ENCODE data around the gene CACNB2.
A peak's percentile ranks its signal among the peaks of the same experiment; 100 is the strongest.

CACNB2 gene

DNA sequence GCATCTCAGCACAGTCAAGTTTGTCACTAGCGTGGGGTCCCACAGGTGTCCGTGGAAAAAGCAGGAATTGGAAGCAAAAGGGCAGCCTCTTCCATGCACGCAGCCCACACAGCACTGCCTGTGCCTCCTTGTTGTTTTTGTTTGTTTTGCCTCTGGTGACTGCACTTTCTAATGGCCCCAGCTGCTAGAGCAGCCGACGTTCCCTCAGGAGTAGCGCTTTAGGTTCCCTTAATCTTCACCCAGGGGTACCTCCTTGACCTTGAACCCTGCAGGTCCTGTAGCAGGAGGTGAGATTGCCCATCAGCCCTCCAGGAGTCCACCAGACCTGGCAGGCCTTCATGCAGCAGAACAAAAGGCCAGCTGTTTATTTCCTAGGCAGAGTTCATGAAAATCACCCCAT lies 210.1 kb downstream of the CACNB2 start:
- DNase-seq, result no peak

DNA sequence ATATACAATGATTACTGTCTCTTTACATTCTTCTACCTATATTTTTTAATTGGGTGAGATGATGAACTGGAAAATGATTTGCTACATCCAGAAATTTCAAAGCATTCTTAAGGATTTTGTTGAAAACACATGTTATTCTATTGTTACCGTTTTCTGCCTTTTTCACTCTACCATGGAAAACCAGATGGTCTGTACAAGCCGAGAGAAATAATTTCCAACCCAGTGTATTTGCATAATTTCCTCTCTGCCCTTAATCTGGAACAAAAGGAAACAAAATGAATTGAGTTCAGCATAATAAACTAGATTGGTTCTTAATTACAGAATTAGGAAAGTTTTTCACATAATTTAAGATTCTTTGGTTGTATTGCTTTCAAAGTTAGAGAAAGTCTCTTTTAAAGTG lies 211.2 kb downstream of the CACNB2 start:
- DNase-seq, result no peak

DNA sequence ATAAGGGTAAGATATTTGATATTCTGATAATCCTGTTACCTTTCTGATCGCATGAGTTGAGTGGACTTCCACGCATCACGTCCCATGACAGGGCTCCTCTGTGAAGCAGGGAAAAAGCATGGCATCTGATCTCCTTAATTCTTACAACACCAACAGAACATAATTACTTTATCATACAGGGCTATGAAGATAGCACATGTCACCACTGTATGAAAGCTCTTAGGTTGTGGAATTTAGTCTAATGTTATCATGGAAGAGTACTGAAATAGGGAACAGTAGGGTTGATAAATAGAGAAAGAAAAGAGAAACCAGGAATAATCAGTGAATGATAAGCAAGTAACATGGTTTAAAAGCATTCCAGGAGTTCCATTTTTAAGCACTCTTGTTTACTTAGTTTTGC lies 212.0 kb downstream of the CACNB2 start:
- DNase-seq, result no peak

DNA sequence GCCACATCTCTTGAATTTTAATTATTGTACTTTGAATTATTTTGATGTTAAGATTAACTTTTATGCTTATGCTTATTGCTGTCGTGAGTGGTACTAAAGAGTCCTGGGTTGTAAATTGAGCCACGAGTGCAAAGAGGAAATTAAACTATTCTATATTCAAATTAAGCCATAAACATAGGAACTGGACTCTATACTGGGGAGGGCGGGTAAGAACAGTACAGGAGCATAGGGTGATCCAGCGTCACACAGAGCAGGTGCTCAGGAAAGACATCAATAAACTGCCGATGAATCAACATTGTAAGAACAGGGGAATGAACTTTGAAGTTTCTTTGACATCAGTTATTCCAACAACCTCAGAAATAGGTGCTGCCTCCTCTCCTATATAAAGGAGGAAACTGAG lies 219.6 kb downstream of the CACNB2 start:
- no peak for DNase-seq

DNA sequence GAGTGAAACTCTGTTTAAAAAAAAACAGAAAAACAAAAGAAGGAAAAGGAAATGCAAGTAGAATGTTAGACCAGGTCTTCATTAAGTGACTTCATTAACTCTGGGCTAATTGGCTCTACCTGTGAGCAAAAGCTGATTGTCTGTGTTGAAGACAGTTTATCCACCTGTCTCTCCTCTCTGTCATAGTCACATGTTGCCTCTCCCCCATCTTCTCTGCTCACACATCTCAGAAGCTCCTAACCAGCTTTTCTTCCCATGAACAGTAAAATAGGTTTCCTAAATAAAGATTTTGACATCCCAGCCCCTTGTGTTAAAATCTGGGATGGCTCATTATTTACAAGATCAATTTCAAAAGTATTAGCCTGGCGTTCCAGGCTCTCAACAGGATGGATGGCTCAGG lies 222.7 kb downstream of the CACNB2 start:
- no peak for DNase-seq

DNA sequence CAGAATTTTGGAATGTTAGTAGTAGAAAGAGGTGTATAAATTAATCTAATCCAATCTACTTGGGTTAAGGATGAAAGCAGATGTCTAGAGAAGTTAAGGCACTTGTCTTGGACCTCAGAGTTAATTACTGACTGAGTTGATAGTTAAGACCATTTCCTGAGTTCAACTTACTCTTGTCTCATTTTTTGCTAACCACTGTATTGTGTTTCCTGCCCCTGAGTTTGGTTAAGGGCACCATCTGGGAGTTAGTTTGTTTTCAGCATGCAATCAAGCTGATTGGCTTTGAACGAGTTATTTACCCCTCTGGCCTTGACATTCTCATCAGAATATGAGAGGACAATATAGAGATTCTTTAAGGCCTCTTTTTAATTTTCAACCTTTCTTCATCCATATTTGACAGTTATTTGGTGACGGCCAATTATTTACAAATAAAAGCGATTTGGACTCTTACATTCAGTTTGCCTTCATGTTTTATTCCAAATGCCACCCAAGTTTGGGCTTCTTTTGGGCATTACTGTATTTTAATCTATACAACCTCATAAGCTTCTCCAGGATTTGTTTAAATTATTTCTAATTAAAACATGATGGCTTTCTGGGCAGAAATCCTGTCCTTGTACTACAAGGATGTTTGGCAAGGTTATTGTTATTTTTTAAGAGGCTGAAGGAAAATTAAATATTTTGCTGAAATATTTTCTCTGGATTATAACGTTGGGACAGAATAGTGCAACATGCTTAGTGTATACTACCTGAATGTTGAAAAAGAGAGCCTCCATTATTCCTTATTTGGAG lies 225.0 kb downstream of the CACNB2 start:
- DNase-seq, result no peak

DNA sequence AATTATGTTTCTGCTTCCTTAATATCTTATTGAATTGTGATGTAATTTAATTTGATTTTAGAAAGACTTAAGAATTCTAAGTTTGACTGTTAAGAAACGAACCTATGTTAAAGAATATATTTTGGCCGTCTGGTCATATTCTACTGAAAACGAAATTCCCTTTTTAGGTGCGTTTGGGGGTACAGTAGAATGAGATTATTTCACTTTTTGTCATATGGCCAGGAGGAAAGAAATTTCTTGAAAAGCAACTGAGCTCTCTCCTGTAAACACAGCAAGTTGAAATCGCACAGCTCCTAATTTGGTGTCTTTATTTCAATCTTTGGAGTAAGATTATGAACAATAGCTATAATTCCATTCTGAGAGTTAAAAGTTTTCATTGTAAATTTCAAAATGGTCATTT lies 227.6 kb downstream of the CACNB2 start:
- no peak for DNase-seq

DNA sequence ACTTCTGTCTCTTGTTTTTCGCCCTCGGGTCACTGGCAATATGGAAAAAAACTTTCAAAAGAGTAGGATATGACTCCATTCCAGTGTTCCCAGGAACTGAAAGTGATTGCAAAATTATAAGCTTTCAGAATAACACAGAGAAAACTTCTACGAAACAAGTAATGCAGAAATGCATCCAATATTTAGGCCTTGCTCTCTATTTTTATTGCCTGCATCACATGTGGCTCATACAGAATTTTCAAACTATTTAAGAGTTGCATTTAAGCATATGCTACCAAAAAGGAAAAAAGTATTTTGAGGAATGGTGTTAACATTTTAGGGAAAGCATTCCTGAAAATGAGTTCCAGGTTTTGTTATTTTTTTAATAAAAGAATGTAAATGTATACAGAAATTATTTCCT lies 228.0 kb downstream of the CACNB2 start:
- DNase-seq, result no peak

DNA sequence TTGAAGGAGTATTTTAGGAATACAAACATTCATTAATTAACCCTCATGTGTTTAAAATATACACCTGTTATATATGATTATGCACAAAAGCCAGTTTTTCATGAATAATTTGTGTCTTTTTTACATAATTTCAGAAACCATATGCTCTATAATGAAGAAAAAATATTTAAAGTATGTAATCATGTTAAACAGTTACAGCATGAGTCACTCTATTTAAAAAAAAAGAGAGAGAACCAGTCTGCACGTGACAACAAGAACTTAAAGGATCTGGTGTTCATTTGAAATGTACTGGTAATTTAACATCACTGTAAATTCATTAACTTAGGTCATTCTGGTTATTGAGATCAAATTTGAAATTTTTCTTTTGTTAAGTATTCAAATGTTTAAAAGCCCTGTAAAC lies 228.5 kb downstream of the CACNB2 start:
- DNase-seq, result no peak

DNA sequence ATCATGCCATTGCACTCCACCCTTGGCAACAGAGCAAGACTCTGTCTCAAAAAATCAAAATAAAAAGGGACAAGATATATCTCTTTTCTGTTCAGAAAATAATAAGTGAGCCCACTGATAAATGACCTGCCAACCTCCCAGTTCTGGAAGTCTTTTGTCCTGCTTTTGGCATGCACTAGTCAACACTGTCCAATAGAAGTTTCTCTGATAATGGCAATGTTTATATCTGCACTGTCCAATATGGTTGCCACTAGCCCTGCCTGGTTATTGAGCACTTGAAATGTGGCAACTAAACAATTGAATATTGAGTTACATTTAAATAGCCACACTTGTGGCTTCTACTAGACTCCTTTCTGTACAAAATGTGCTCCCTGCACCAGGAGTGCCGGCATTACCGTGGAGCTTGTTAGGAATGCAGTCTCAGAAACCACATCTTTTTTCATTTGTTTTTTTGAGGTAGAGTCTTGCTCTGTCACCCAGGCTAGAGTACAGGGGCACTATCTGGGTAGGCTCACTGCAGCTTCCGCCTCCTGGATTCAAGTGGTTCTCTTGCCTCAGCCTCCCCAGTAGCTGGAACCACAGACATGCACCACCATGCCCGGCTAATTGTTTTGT lies 229.7 kb downstream of the CACNB2 start:
- no peak for DNase-seq

DNA sequence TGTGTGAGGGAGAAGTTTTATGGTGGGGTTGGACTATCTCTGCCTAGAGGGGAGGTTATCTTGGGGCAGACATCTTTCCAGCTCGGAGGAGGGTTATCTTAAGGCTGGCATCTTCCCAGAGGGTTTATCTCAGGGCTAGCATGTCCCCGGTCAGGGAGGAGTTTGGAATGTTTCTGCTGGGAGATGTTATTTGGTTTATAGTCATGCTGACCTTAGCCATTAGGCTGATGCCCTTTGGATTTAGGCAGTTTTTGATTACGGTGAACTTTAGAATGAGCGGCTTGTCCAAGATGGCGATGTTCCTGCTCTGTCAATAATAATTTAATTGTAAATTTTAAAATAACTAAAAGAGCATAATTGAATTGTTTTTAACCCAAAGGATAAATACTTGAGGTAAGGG lies 236.4 kb downstream of the CACNB2 start:
- DNase-seq, result no peak

DNA sequence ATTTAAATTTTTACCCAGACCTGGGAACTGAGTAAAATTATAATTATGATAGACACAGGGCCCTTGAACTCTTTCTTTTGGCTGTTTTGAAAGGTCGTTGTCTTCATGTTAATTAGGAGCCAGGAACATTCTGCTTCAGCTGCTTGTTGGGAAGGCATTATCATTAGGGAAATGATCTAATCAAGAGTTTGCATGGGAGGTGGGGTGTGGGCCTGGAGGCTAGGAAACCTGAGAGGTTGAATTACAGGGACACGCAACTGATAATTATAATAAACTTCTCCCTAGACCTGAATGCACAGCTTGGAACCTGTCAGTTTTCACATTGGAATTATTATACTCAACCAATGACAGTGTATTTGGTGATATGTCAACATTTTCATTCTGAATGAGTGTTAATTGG lies 237.7 kb downstream of the CACNB2 start:
- DNase-seq, result no peak

DNA sequence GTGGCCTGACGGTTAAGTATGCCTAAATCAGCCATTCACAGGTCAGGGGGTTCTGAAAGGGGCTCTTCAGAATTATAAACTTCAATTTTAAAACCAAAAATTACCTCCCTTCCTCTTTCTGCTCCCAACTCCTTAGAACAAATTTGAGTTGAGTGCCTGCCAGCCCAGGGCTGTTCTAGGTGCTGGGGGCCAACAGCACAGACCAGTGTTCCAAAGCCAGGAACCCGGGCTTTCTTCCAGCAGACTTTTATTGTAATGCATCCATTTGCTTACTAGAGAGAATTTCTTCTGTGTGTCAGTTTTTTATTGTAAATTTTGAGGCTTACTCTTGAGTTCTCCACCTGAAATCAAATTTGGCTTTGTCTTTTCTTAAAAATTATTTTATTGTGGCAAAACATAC lies 238.5 kb downstream of the CACNB2 start:
- no peak for DNase-seq

DNA sequence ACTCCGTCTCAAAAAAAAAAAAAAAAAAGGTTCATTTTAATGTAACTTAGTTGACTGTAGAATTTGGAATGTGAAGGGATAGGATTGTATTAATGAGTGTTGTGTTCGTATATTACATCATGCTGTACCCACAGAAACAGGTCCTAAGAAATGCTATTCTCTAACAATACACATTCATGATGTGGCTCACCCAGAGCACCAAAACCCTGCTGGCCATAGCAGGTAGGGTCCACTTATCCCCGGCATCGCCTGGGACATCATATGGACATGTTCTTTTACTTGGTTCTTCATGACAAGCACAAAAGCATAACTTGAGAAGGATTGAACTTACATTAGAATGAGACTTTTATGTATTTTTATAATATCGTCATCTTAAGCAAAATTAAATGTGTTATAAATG lies 241.5 kb downstream of the CACNB2 start:
- DNase-seq, result no peak

DNA sequence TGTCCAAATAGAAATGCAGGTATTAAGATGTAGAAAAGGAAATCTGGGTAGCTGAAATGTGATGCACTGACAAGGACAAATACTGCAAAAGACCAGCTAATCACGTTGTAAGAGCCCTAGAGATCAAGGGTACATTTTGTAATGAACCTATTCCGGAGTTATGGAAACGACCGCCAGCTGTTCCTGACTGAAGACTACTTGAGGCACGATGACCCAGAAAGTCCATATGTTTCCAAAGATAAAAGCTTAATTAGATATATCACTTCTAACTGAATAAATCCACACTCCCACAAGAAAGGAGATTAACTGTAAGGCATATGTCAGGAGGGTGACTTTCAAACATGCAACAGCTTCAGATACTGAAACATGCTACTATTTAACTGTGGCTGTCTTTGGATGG lies 257.7 kb downstream of the CACNB2 start:
- no peak for DNase-seq

DNA sequence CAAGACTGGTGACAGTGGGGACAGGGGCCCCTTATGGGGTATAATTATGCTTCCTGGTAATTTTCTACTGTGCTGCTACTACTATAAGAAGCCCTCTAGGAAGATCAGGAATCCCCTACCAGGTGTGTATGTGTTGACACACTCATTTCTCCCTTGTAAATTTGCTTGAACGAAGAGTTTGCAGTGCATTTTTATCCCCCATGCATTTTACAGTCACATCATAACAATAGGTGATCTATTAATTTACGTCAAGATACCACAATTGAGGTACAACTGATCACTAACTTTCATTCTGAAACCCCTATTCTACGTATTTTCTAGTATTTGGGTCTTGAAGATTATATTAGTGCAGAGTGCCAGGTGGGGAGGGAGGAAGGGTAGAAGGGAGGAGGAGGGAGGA lies 258.9 kb downstream of the CACNB2 start:
- DNase-seq, result no peak

DNA sequence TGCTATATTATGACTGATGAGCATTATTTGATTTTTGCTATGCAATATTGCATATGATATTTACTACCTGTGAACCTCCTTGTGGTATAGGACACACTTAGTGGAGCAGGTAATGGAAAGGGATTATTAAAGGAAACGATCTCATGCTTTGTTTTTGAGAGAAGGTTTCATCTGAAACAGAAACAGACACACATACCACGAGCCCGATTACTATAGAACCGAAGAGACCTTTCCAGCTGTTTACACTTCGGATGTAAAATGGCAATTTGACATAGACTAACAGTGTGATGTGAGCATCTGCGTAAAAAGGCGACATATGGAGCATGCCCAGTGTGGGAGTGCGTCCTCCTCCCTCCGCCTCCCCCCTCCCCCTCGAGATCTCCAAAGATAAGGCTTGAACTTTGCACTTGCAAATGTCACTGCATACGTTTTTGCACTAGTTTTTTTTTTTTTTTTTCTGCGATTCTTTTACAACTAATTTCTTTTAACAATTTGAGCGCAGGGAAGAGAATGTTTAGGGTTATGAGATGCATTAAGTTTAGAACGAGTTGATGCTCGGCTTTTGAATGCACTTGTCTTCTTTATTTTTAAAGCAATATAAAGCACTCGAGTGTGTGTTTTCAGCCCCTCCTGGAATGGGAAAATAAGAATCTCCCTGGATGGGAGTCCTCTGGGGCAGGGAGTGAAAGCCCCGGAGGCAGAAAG lies 260.1 kb downstream of the CACNB2 start:
- DNase-seq, result peak; percentile 13

DNA sequence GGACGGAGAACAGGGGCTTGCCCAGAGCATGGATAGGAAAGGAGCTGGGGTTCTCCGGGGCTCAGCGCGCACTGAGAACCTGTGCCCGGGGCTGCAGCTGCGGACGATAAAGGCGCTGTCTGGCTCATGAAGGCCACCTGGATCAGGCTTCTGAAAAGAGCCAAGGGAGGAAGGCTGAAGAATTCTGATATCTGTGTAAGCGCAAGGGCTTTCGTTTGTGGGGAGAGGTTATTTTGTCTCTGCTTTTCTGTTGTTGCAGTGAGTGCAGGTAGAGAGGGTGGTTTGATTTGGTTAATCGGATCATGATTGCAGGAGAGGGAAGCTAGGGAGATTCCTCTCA lies 260.7 kb downstream of the CACNB2 start:
- DNase-seq, result no peak

DNA sequence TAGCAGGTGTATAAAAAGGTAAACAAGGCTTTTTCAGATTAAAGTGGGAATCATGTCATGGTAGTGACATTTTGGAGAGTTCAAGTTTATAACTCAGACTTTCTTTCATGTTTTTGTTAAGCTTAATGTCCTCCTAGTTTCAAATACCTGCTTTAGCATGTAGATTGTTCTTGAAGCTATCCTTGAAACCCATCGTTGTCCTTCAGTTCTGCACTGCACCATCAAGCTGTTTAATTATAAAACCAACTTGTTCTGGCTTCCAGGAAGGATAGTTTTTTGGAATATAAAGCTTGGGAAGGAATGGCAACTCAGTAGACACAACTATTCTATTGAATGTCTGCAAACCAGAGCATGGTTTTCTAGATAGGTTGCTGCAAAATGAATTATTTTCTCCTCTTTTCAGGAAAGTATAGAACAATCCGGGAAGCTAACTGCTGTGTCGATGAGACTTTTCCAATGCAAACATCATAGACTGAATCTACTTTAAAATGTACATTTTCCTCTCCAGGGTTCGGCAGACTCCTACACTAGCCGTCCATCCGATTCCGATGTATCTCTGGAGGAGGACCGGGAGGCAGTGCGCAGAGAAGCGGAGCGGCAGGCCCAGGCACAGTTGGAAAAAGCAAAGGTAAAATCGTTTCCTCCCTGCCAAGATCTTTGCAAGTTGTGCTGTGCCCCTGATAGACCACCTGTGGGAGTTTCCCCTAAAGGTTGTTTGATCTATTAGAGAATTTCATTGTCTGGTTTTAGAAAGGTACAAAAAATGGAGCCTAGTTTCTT lies 261.4 kb downstream of the CACNB2 start:
- no peak for DNase-seq

DNA sequence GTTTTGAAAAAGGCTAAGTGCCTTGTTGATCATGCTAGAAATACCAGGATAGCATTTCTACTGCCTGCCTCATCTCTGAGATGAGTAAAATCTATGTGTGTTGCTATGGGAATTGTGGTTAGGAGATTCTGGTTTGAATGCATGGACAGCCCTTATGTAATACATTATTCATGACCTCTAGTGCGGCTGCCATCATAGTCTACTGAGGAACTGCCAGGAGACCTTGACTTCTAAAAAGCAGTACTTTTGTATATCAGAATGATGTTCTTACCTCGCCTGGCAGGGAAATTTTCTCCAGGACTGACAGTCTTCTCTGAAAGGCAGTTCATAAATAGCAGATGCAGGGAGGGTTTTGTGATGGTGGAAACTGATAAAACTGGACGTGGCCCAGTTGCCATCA lies 262.6 kb downstream of the CACNB2 start:
- DNase-seq, result no peak

DNA sequence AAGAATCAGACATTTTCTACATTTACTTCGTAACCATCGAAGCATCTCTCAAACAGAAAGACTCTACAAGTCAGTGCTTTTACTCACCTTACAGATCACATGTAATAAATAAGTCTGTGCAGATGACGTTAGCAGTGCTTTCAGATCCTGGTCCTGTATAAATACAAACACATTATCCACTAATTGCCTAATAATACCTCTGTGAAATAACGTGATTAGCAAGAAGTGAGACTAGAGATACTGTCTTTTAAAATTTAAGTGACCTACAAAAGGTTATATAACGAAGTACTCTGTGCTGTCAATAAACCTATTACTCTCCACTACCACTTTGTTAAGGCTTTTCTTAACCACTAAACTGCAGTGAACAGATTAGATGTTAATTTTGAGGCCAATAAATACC lies 264.3 kb downstream of the CACNB2 start:
- no peak for DNase-seq

DNA sequence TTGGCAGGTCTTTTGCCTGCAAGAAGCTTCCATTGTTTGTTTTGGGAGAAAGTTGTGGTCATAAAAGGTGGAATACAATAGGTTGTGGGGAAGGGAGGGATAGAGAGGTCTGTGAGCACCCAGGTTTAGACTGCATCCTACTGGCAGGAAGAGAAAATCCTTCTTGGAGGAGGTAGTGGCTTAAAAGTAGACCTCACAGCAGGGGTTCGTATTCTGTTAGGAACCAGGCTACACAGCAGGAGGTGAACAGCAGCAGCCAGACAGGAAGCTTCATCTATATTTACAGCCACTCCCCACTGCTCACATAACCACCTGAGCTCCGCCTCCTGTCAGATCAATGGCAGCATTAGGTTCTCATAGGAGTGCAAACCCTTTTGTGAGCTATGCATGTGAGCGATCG lies 265.9 kb downstream of the CACNB2 start:
- no peak for DNase-seq

DNA sequence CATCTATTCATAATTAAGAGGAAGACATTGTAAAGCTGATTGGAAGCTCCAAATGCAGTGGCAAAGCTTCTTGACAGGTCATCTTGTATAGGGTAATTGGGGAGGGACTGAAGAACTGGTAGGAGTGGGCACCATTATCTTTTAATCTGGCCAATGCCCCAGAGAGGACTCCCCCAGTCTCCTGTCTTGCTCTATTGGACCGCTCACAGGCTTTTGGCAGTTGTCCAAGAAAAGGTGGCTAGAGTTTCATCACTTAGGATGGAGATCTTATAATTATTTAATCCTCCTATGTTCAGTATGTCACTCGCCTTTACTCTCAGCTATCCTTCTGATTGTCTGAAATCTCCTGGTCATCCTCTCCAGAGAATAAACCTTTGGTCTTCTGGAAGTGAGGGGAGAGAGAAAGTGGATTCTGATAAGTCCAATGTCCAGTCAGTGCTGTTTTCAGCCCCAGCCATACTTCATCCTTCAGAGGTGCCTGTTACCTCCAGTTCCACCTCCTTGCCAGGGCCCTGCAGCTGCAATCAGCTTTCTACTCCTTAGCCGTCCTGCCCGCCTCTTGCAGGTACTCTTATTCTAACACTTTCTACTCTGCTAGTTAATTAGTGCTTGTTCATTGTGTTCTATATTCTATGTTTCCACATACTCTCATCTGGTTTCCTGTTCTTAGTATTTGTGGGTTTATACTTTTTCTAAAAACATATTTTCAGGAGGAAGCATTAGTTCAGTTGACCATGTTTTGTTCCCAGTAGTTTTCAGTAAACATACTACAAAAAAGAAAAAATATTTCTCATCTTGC lies 269.6 kb downstream of the CACNB2 start:
- no peak for DNase-seq

Data from NCI-H2107 (cell line).